CD14-positive monocyte (primary cell): ENCODE data around the gene MERTK. TPM values are rescaled to one million over a fixed set of nuclear protein-coding genes. Genes with fewer than 3 reads are reported as not detected.

Experiments
- DNase-seq, 3 donors: peaks; one replicate each; pipeline ENCODE4 v3.0.0-alpha.2; 2011 to 2022
- H2AFZ ChIP-seq: 2 replicates; pipeline ENCODE4 v1.6.0; 2012; ENCODE audit warnings: mild to moderate bottlenecking, low read depth, low read length, inconsistent platforms; ENCODE audit not compliant: insufficient read depth, poor library complexity, severe bottlenecking
- H3K27ac ChIP-seq, 2 donors: 1 replicate in 1 of 2; 2 replicates in 1 of 2; pipeline ENCODE4 v1.5.1; 2012 to 2013; ENCODE audit warnings: low read length in 2 of 2, control low read depth in 1 of 2, inconsistent platforms in 1 of 2, low read depth in 1 of 2, mild to moderate bottlenecking in 1 of 2
- H3K27me3 ChIP-seq, 2 donors: one replicate each; pipeline versions ENCODE4 v1.6.0 to v1.6.1; 2011 to 2013; ENCODE audit warnings: low read length in 2 of 2; ENCODE audit not compliant: control insufficient read depth in 2 of 2, insufficient read depth in 2 of 2
- H3K36me3 ChIP-seq, 2 donors: replicated peaks in 1 of 2; 1 replicate in 1 of 2; 2 replicates in 1 of 2; pipeline versions ENCODE4 v1.5.1 to v1.6.1; 2012 to 2013; ENCODE audit warnings: low read length in 2 of 2, control low read depth in 1 of 2, inconsistent platforms in 1 of 2, mild to moderate bottlenecking in 1 of 2; ENCODE audit not compliant: insufficient read depth in 2 of 2, control insufficient read depth in 1 of 2
- H3K4me1 ChIP-seq, 2 donors: 1 replicate in 1 of 2; 2 replicates in 1 of 2; pipeline versions ENCODE4 v1.5.1 to v1.6.1; 2012 to 2013; ENCODE audit warnings: low read length in 2 of 2, control low read depth in 1 of 2, inconsistent platforms in 1 of 2, mild to moderate bottlenecking in 1 of 2, moderate library complexity in 1 of 2; ENCODE audit not compliant: insufficient read depth in 2 of 2, control insufficient read depth in 1 of 2
- H3K4me2 ChIP-seq: replicated peaks from 2 replicates; pipeline ENCODE3; 2012; ENCODE audit warnings: low read length, moderate library complexity, mild to moderate bottlenecking; ENCODE audit not compliant: poor library complexity, severe bottlenecking; ENCODE audit errors: extremely low read depth
- H3K4me3 ChIP-seq, 3 experiments: fragments of 200-600 bp in 1 of 3; sonication (generic) in 1 of 3; replicated peaks in 1 of 3; 1 replicate in 2 of 3; 2 replicates in 1 of 3; pipeline ENCODE4 v1.5.1; 2011 to 2013; ENCODE audit warnings: low read length in 3 of 3, mild to moderate bottlenecking in 3 of 3, control low read depth in 2 of 3, low read depth in 2 of 3, inconsistent platforms in 1 of 3, moderate library complexity in 1 of 3
- H3K79me2 ChIP-seq: 2 replicates; pipeline ENCODE4 v1.6.0; 2012; ENCODE audit warnings: mild to moderate bottlenecking, control low read depth, inconsistent platforms, low read length, moderate library complexity; ENCODE audit not compliant: insufficient read depth
- H3K9ac ChIP-seq: 2 replicates; pipeline ENCODE4 v1.6.0; 2017; ENCODE audit warnings: low read length, mild to moderate bottlenecking; ENCODE audit not compliant: insufficient read depth, poor library complexity, severe bottlenecking
- H3K9me3 ChIP-seq, 2 donors: replicated peaks in 1 of 2; 1 replicate in 1 of 2; 2 replicates in 1 of 2; pipeline versions ENCODE4 v1.5.1 to v1.6.1; 2012 to 2013; ENCODE audit warnings: low read length in 2 of 2, control low read depth in 1 of 2; ENCODE audit not compliant: control insufficient read depth in 1 of 2, insufficient read depth in 1 of 2
- H4K20me1 ChIP-seq: 2 replicates; pipeline ENCODE4 v1.6.0; 2012; ENCODE audit warnings: mild to moderate bottlenecking, low read length, control low read depth, moderate library complexity; ENCODE audit not compliant: insufficient read depth
- H3K27ac Mint-ChIP-seq, 7 donors: one replicate each; pipeline ENCODE4 v1.8.0; 2020; ENCODE audit warnings: mild to moderate bottlenecking in 7 of 7, mixed read lengths in 7 of 7, moderate library complexity in 6 of 7, inconsistent platforms in 2 of 7
- H3K27me3 Mint-ChIP-seq, 3 donors: one replicate each; pipeline ENCODE4 v1.8.0; 2021 to 2022; ENCODE audit warnings: low read depth in 3 of 3, mild to moderate bottlenecking in 3 of 3, mixed read lengths in 3 of 3, moderate library complexity in 3 of 3, inconsistent platforms in 1 of 3
- H3K36me3 Mint-ChIP-seq, 2 donors: one replicate each; pipeline ENCODE4 v1.8.0; 2020; ENCODE audit warnings: mixed read lengths in 2 of 2, inconsistent platforms in 1 of 2, mild to moderate bottlenecking in 1 of 2
- H3K4me1 Mint-ChIP-seq: one replicate; pipeline ENCODE4 v1.8.0; 2020; ENCODE audit warnings: mild to moderate bottlenecking, mixed read lengths
- H3K4me3 Mint-ChIP-seq, 2 donors: one replicate each; pipeline ENCODE4 v1.8.0; 2020; ENCODE audit warnings: mild to moderate bottlenecking in 2 of 2, mixed read lengths in 2 of 2, moderate library complexity in 1 of 2
- H3K9me3 Mint-ChIP-seq, 7 donors: one replicate each; pipeline ENCODE4 v1.8.0; 2020 to 2022; ENCODE audit warnings: mixed read lengths in 7 of 7, mild to moderate bottlenecking in 6 of 7, moderate library complexity in 6 of 7, inconsistent platforms in 2 of 7
- CTCF ChIP-seq: fragments of 200-600 bp; IDR thresholded peaks from one replicate; pipeline ENCODE4 v1.8.0; 2022; ENCODE audit warnings: antibody characterized with exemption, mild to moderate bottlenecking
- WGBS: methylation state at CpG from one replicate; pipeline ENCODE4 v1.1.5; 2013; ENCODE audit warnings: missing lambda C conversion rate; ENCODE audit not compliant: insufficient coverage; 5-methylcytosine and 5-hydroxymethylcytosine counted together
- intact Hi-C, 2 donors: fragments of 100-400 bp; cut with micrococcal nuclease; formaldehyde crosslinking; loops; one replicate each; pipeline versions ENCODE4 v1.15.0 to v1.15.1; 2023
- polyA plus RNA-seq, 3 donors: library from polyadenylated mRNA; depleted of rRNA in 1 of 3; unstranded in 2 of 3; stranded (reverse) in 1 of 3; fragments of 300-500 nt in 2 of 3; fragments of >200 nt in 1 of 3; fragmentation: Illumina TruSeq in 2 of 3; gene quantifications; 1 replicate in 2 of 3; 2 replicates in 1 of 3; pipeline ENCODE4 v1.2.3, GENCODE V29; 2012 to 2021

MERTK gene
- polyA plus RNA-seq, 3 donors = 4.1 to 17.0 (median 4.2) TPM

DNA sequence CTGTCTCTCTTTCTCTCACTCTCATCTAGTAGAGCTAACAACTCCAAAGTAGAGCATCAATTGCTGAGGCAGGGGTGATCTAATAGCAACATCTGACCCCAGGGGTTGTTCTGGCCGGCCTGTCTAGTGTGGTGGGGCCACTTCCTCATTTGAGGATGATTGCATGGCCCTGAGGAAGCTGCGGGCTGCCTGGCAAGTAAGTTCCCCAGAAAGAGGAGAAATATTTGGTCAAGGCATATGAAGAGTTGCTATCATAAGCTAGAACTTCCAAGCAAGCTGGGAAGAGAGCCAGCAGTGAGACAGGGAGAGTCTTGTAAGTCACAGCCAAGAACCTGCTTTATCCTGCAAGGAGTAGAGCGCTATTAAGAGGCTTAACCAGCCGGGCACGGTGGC, 105.8 kb downstream of the MERTK start:
- no peak for TF ChIP-seq CTCF
- peak overlapping the region; percentile 91 to 98 (median 95) for H3K27ac Mint-ChIP-seq
- H3K9ac ChIP-seq = no peak overlapping the region
- H3K9me3 Mint-ChIP-seq = peaks cover 0 to 1% (median 0%) of the 10 kb centered on the region in 7 donors
- H3K36me3 ChIP-seq = peaks cover 0 to 7% of the 10 kb centered on the region in 2 donors
- H3K4me3 Mint-ChIP-seq = peak overlapping the region in 1 of 2 donors; percentile 69
- no peaks in the 10 kb centered on the region for H3K9me3 ChIP-seq
- intact Hi-C loops = no loop called here
- H3K27me3 ChIP-seq = no peaks in the 10 kb centered on the region
- peaks cover 79 to 89% of the 10 kb centered on the region in 2 donors for H3K4me1 ChIP-seq
- H3K4me1 Mint-ChIP-seq = peaks cover 86% of the 10 kb centered on the region
- H3K36me3 Mint-ChIP-seq = peaks cover 9 to 11% of the 10 kb centered on the region in 2 donors
- H3K27ac ChIP-seq = peak overlapping the region; percentile 79 to 86
- H3K79me2 ChIP-seq = no peaks in the 10 kb centered on the region
- no peaks in the 10 kb centered on the region for H4K20me1 ChIP-seq
- H2AFZ ChIP-seq = no peak overlapping the region
- H3K27me3 Mint-ChIP-seq = peaks cover 0 to 2% (median 0%) of the 10 kb centered on the region in 3 donors
- DNase-seq = peak; percentile 92 to 97 (median 95)
- H3K4me3 ChIP-seq = peak overlapping the region in 1 of 3 experiments; percentile 33
- H3K4me2 ChIP-seq = peak overlapping the region; percentile 24
- WGBS = 0% methylated on average over 5 of the region's 5 CpGs

DNA sequence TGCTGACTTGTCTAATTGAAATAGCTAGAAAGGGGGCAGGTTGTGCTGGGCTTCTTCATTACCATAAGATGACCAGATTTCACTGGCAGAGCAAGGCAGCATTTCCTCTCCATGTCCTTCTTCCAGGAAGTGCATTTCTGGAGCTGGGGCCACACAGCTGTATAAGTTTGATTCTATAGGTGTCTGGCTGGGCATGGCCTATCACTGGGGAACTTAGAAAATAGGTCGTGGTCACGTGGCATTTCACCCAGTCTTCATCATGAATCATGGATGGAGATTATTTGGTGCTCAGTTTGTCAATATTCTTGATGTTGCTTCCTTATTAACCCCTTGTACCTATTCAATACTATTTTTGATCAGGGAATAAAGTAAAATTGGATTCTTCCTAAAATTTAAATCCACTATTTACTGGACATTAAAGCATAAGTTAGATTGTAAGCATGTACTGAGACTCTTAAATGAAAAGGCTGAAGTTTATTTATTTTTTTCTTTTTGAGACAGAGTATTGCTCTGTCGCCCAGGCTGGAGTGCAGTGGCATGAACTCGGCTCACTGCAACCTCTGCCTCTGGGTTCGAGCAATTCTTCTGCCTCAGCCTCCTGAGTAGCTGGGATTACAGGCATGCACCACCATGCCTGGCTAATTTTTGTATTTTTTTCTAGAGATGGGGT, 107.1 kb downstream of the MERTK start:
- H3K27me3 Mint-ChIP-seq = peaks cover 0 to 2% (median 0%) of the 10 kb centered on the region in 3 donors
- H4K20me1 ChIP-seq = no peaks in the 10 kb centered on the region
- no peaks in the 10 kb centered on the region for H3K27me3 ChIP-seq
- H3K9ac ChIP-seq = no peak overlapping the region
- H3K9me3 Mint-ChIP-seq = peaks cover 0 to 1% (median 0%) of the 10 kb centered on the region in 7 donors
- H3K36me3 ChIP-seq = peaks cover 0 to 7% of the 10 kb centered on the region in 2 donors
- TF ChIP-seq CTCF = no peak
- peak; percentile 33 to 70 (median 61) for DNase-seq
- no peak overlapping the region for H2AFZ ChIP-seq
- H3K36me3 Mint-ChIP-seq = peaks cover 9 to 10% of the 10 kb centered on the region in 2 donors
- intact Hi-C loops = loop anchor here in 1 of 2 donors (2.0 to 5.0 kb wide), 2 partner anchors 25 to 47 kb away; no protein-coding TSS in a partner anchor
- H3K79me2 ChIP-seq = no peaks in the 10 kb centered on the region
- no peaks in the 10 kb centered on the region for H3K9me3 ChIP-seq
- peaks cover 85% of the 10 kb centered on the region for H3K4me1 Mint-ChIP-seq
- H3K4me3 ChIP-seq = peak overlapping the region in 1 of 3 experiments; percentile 1
- peaks cover 82 to 92% of the 10 kb centered on the region in 2 donors for H3K4me1 ChIP-seq
- H3K4me2 ChIP-seq = peak overlapping the region; percentile 54
- peak overlapping the region; percentile 78 to 79 for H3K27ac ChIP-seq
- H3K27ac Mint-ChIP-seq = peak overlapping the region; percentile 93 to 98 (median 95)
- peak overlapping the region in 1 of 2 donors; percentile 26 for H3K4me3 Mint-ChIP-seq
- 92% methylated on average over 2 of the region's 5 CpGs for WGBS
